Activated T-cell treated with anti-CD3 and anti-CD28 coated beads, Interleukin-2, amount 50 U/mL, for 4 hours (primary cell): ENCODE data around the gene CENPA. TPM values are rescaled to one million over a fixed set of nuclear protein-coding genes. Genes with fewer than 3 reads are reported as not detected.
A peak's percentile ranks its signal among the peaks of the same experiment; 100 is the strongest.
"Not testable (repeated sequence)": the region's sequence is repeated elsewhere in the genome, so short reads cannot be mapped to it uniquely, and the experiment has no call there.

ENCODE experiments used
- ATAC-seq, 2 donors: fragments of 200-7000 bp; cut with Tn5 transposase; one replicate each; pipeline ENCODE4 v1.10.0; 2021
- DNase-seq: peaks from one replicate; pipeline ENCODE4 v3.0.0-alpha.2; 2020
- H3K27me3 Mint-ChIP-seq: one replicate; pipeline ENCODE4 v1.8.0; 2021; ENCODE audit warnings: low read depth, mixed read lengths
- H3K36me3 Mint-ChIP-seq: one replicate; pipeline ENCODE4 v1.8.0; 2022; ENCODE audit warnings: mixed read lengths; ENCODE audit not compliant: insufficient read depth
- H3K4me1 Mint-ChIP-seq: one replicate; pipeline ENCODE4 v1.8.0; 2021; ENCODE audit warnings: low read depth, mixed read lengths
- H3K4me3 Mint-ChIP-seq: one replicate; pipeline ENCODE4 v1.8.0; 2021; ENCODE audit warnings: mild to moderate bottlenecking, moderate library complexity, mixed read lengths
- H3K9me3 Mint-ChIP-seq: one replicate; pipeline ENCODE4 v1.8.0; 2021; ENCODE audit warnings: mixed read lengths
- total RNA-seq, 3 donors: library from RNA; stranded (reverse); gene quantifications; one replicate each; pipeline ENCODE4 v1.2.1, GENCODE V29; 2021

Gene CENPA
- total RNA-seq: 1 to 10 TPM in 1 of 3 donors, under 1 TPM in 2; 0.82 to 1.8 (median 0.82) TPM

DNA sequence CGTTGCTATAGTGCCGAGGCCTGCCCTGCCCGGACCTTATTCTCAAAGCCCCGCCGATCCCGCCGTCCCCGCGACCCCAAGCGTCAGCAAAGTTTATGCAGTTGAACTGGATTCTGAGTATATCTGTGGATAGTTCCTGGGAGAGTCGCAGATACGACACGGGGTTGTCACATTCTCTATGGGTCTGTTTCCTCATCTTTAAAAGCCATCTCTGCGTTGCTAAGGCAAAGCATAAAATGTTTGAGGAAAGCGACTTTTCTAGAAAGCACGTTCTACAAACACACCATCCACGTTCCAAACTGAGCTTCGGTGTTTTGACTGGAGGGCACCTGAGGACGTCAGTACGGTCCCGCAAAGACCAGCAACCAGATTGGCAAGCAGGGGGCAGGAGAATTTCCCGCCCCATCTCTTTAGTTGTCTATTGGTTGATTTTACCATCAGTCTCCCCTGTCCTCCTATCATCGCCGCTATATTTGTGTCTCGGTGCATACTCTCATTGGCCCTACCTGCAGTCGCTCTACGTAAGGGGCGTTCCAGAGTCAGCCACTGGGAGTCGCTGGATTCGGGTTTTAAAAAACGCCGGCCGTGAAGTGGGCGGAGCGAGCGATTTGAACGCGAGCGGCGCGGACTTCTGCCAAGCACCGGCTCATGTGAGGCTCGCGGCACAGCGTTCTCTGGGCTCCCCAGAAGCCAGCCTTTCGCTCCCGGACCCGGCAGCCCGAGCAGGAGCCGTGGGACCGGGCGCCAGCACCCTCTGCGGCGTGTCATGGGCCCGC is at the start of gene CENPA:
Gene CENPA (plus strand): TSS at position 626 of the 776 bp plus-strand sequence. CDS start 141 bp downstream, at position 767.
- DNase-seq: peak; percentile 90
- peaks cover under 1% of the 10 kb centered on the region for H3K36me3 Mint-ChIP-seq
- H3K4me3 Mint-ChIP-seq: peak within 1 kb of the TSS; percentile 79
- H3K27me3 Mint-ChIP-seq: no peaks in the 10 kb centered on the region
- H3K4me1 Mint-ChIP-seq: peaks cover 13% of the 10 kb centered on the region
- peak; percentile 100 for ATAC-seq
- no peaks in the 10 kb centered on the region for H3K9me3 Mint-ChIP-seq

DNA sequence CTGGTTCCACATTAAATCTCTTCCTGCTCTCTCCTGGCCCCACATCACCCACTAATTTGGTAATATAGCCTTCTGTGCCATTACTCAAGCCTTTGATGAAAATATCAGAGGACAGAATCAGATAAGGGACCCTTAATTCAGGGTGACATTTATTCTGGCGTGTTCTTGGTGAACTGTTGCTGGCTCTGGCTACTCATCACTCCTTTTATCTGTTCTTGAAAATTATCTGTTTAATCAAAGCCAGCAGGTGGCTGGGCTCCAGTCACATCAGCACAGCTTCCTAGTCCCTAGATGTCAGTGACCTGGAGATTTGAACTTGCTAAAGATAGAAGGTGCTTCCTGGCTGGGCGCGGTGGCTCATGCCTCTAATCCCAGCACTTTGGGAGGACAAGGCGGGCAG is 48.6 kb upstream of the CENPA start:
- Mint-ChIP-seq H3K9me3 (no peaks in the 10 kb centered on the region), H3K4me1 (peaks cover 4% of the 10 kb centered on the region)
- no peak for ATAC-seq

DNA sequence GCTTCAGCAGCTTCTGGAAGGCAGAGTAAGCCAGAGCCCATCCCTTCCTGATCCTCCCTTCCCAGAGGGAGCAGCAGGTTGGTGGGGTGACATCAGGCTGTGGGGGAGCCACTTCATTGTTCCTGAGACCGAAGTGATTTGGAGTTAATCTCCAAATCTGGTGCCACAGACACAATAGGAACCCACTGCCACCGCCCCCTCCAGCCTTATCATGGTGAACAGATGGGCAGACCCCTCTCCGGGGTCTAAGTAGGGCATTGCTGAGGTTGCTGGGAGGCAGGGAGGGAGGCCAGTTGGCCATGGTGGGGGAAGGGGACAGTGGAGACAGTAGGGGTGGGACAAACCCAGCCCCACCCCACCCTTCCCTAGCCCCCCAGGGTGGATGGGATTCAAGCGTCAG is 47.4 kb upstream of the CENPA start:
- ATAC-seq: no peak
- Mint-ChIP-seq H3K4me1 (peaks cover 4% of the 10 kb centered on the region), H3K9me3 (no peaks in the 10 kb centered on the region), H3K4me3 (no peak overlapping the region), H3K27me3 (peaks cover 13% of the 10 kb centered on the region), H3K36me3 (no peaks in the 10 kb centered on the region)
- DNase-seq: no peak

More for the DNA sequence above, 48.6 kb upstream of the CENPA start:
- H3K27me3 Mint-ChIP-seq: peaks cover 13% of the 10 kb centered on the region
- H3K4me3 Mint-ChIP-seq: no peak overlapping the region
- H3K36me3 Mint-ChIP-seq: no peaks in the 10 kb centered on the region
- no peak for DNase-seq

DNA sequence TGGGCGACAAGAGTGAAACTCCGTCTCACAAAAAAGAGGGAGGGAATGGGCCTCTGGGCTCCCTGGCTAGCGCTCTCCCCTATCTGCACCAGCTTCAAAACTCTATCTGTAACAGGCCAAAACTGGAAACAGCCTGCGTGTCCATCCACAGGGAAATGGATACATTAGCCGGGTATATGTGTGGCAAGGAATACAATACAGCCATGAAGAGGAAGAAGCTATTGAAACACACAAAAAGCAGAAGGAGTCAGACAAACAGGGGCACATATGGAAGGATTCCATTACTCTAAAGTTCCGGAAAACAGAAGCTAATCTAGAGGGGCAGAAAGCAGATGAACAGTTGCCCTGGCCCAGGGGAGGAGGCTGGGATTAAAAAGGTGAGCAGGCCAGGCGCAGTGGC is 46.3 kb upstream of the CENPA start:
- Mint-ChIP-seq H3K36me3 (no peaks in the 10 kb centered on the region), H3K4me1 (peaks cover 4% of the 10 kb centered on the region), H3K4me3 (no peak overlapping the region), H3K27me3 (peaks cover 11% of the 10 kb centered on the region), H3K9me3 (no peaks in the 10 kb centered on the region)
- no peak for DNase-seq
- no peak for ATAC-seq

DNA sequence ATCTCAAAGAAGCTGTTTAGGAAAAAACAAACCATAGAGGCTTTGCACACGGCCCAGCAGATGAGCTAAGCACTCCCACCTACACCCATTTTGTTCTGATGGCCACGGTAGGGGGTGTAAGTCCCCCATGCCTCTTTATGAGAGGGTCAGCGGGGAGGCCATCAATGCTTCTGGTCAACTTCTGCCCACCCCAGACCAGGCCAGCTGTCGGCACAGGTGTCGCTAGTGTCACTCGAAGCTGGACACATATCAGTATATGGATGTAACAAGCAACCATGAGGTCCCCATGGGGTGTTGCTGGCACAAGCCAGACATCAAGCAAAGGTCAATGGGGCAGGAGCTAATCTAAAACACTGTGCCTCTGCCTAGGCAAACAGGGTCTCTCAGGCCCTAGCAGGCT is 45.5 kb upstream of the CENPA start:
- Mint-ChIP-seq H3K27me3 (peaks cover 7% of the 10 kb centered on the region), H3K4me1 (peaks cover 4% of the 10 kb centered on the region), H3K36me3 (no peaks in the 10 kb centered on the region), H3K9me3 (no peaks in the 10 kb centered on the region), H3K4me3 (no peak overlapping the region)
- no peak for ATAC-seq
- DNase-seq: no peak

DNA sequence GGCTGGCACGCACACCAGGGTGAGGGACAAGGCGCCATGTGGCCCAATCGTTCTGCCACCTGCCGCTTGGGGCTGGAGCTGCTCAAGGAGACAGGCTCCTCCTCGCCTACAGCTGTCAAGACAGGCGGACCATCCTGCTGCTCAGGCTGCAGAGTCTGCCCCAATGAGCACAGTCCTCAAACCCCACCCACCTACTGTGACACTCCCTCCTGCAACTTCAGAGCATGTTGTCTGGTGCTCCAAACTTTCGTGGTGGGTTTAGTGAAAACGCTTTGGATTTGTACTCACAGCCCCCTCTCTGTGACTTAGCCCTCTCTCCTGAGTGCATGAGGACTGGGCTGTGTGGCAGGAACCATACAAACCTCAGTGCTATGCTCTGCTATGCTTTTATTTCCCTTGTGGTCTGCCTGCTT is 45.0 kb upstream of the CENPA start:
- H3K36me3 Mint-ChIP-seq: no peaks in the 10 kb centered on the region
- H3K4me3 Mint-ChIP-seq: no peak overlapping the region
- H3K9me3 Mint-ChIP-seq: no peaks in the 10 kb centered on the region
- ATAC-seq (peak; percentile 86 to 90), DNase-seq (no peak)
- H3K4me1 Mint-ChIP-seq: peaks cover 4% of the 10 kb centered on the region
- peaks cover 6% of the 10 kb centered on the region for H3K27me3 Mint-ChIP-seq

DNA sequence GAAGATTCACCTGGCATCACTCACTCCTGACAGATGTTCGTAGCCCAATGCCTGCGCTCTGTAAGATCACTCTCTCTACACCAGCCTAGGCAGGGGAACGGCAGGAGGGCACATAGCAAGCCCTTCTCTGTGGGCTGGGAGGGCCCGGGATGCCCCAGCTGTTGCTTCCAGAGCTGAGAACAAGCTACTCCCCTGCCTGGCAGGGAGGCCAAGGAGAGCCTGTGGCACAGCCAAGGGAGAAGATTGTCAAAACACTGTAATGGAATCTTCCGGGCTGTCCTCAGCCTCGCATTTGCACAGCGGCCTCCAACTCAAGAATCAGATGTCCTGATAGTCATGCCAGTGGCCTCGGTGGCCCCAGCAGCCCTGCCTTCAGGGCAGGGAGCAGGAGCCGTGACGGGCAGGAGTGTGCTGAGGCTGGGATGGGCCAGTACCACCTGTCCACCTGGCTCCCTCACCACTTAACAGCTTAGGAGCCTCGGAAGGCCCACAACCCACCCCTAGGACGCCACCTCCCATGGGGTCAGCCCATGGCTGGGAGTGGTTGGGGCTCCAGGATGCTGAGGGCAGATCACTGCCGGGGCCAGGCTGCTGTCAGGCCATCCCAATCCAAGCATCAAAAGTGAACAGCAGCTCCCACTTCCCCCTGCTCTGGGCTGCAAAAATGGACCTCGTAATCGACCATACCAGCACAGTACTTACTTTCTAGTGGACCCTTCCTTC is 43.6 kb upstream of the CENPA start:
- Mint-ChIP-seq H3K36me3 (no peaks in the 10 kb centered on the region), H3K4me1 (peaks cover 4% of the 10 kb centered on the region), H3K4me3 (no peak overlapping the region), H3K9me3 (no peaks in the 10 kb centered on the region), H3K27me3 (peaks cover 5% of the 10 kb centered on the region)
- DNase-seq (no peak), ATAC-seq (no peak)

DNA sequence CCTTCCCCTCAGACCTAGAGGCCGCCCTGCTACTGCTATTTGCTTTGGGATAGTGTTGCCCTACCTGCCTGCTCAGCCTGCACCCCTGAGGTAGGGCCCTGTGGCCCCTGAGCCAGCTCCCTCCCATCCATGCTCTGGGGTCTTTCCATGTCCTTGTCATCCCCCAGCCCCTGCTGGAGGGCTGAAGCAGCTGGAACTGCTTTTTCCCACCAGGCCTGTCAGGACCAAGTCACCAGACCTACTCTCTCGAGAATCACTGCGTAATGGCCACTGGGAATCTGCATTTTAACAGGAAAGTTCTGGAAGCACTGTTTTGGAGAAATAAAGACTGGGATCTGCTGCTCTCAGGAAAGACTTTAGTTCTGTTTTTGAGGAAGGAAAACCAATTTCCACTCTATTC is 42.0 kb upstream of the CENPA start:
- H3K27me3 Mint-ChIP-seq: peaks cover 3% of the 10 kb centered on the region
- no peak for DNase-seq
- no peak for ATAC-seq
- peaks cover 4% of the 10 kb centered on the region for H3K4me1 Mint-ChIP-seq
- H3K4me3 Mint-ChIP-seq: no peak overlapping the region
- no peaks in the 10 kb centered on the region for H3K36me3 Mint-ChIP-seq
- no peaks in the 10 kb centered on the region for H3K9me3 Mint-ChIP-seq

DNA sequence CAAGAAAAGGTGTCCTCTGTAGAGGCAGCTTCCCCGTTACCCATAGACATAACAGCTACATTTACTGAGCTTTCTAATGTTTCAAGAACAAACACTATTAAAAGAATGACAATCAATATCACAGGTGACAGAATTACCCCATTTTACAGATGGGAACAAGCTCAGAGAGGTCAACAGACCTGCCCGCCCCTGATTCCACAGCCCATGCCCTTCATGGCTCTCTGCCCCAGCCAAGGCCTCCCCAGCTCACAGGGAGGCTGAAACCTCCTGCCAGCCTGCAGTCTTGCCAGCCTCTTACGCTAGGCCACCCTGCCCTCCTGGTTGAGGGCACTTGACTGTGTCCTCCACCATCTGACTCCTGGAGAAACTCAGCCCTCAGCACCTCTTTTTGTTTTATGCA is 40.9 kb upstream of the CENPA start:
- H3K9me3 Mint-ChIP-seq: no peaks in the 10 kb centered on the region

DNA sequence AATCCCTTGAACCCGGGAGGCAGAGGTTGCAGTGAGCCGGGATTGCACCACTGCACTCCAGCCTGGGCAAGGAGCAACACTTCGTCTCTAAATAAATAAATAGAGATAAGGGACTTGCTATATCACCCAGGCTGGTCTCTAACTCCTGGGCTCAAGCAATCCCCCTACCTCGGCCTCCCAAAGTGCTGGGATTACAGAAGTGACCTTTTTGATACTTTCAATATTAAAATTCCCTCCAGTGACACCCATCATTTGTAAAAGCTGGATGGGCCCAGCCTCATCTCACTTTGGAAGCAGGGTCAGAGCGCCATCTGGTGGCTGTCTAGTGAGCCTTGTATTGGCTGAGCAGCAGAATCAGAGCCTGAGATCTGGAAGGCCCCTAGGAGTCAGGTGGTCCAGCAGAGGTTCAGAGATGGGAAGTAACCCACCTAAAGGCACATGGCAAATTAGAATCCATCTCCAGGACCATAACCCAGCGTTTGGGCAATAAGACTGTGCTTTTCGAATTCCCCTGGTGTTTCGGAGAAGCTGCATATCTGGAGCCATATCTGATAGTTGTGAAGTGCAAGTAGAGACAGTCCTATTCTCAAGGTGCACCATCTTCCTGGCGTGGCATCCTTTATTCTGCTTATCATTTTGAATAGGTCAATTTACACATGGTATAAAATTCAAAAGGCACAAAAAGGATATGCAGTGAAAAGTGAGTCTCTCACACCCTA is 40.1 kb upstream of the CENPA start:
- Mint-ChIP-seq H3K27me3 (no peaks in the 10 kb centered on the region), H3K4me1 (peaks cover 2% of the 10 kb centered on the region), H3K9me3 (no peaks in the 10 kb centered on the region), H3K4me3 (no peak overlapping the region), H3K36me3 (no peaks in the 10 kb centered on the region)
- ATAC-seq (peak; percentile 77), DNase-seq (peak; percentile 73)

More for the DNA sequence above, 40.9 kb upstream of the CENPA start:
- DNase-seq: no peak
- H3K4me3 Mint-ChIP-seq: no peak overlapping the region
- ATAC-seq: no peak
- peaks cover 4% of the 10 kb centered on the region for H3K4me1 Mint-ChIP-seq
- H3K36me3 Mint-ChIP-seq: no peaks in the 10 kb centered on the region
- H3K27me3 Mint-ChIP-seq: no peaks in the 10 kb centered on the region

DNA sequence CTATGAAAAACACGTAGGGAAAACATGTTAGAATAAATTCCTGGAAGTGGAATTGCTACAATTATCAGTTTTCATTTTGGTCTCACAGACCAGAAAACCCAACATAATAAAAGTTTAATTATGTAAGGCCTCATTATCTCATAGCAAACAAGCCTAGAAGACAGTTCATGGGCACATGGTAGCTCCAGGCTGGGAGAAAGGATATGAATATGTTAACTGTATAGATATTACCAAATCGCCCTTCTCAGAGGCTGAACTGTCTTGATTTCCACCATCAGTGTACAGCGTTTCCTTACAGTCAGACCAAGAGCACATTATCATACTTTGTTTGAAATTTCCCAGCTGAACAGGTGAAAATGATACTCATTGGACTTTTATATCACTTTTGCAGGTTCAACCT is 38.9 kb upstream of the CENPA start:
- Mint-ChIP-seq H3K4me3 (no peak overlapping the region), H3K4me1 (no peaks in the 10 kb centered on the region), H3K27me3 (no peaks in the 10 kb centered on the region), H3K36me3 (no peaks in the 10 kb centered on the region), H3K9me3 (no peaks in the 10 kb centered on the region)
- no peak for DNase-seq
- no peak for ATAC-seq

DNA sequence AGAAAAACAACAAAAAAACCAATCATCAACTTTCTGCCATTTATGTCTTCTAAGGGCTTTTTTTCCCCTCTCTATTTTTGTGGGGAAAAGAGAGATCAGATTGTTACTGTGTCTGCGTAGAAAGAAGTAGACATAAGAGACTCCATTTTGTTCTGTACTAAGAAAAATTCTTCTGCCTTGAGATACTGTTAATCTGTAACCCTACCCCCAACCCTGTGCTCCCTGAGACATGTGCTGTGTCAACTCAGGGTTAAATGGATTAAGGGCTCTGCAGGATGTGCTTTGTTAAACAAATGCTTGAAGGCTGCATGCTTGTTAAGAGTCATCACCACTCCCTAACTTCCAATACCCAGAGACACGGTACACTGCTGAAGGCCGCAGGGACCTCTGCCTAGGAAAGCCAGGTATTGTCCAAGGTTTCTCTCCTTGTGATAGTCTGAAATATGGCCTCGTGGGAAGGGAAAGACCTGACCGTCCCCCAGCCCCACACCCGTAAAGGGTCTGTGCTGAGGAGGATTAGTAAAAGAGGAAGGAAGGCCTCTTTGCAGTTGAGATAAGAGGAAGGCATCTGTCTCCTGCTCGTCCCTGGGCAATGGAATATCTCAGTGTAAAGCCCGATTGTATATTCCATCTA is 36.0 kb upstream of the CENPA start:
- H3K4me1 Mint-ChIP-seq, ATAC-seq, H3K9me3 Mint-ChIP-seq, H3K36me3 Mint-ChIP-seq, H3K27me3 Mint-ChIP-seq, H3K4me3 Mint-ChIP-seq, DNase-seq: not testable (repeated sequence)

DNA sequence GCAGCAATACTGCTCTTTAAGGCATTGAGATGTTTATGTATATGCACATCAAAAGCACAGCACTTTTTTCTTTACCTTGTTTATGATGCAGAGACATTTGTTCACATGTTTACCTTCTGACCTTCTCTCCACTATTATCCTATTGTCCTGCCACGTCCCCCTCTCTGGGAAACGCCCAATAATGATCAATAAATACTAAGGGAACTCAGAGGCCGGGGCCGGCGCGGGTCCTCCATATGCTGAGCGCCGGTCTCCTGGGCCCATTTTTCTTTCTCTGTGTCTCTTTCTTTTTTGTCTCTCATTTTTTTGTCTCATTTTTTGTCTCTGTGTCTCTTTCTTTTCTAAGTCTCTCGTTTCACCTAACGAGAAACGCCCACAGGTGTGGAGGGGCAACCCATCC is 35.4 kb upstream of the CENPA start:
- ATAC-seq, H3K4me3 Mint-ChIP-seq, H3K9me3 Mint-ChIP-seq, H3K4me1 Mint-ChIP-seq, DNase-seq, H3K36me3 Mint-ChIP-seq, H3K27me3 Mint-ChIP-seq: not testable (repeated sequence)

DNA sequence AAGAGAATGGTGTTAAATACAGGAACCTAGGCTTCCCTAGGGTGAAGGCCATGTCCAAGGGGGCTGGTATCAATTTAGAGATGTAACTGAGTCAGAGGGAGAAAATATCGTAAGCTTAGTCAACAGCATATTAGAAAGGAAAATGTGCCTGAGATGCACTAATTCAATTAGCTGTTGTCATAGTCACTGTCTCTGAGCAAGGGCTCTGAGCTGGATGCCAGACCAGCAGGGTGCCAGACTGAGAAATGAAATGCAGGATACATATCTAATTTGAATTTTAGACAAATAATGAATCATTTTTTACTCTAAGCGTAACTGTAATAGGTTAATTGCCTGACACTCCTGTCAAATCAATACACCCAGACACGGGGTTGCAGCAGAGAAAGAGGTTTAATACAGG is 33.2 kb upstream of the CENPA start:
- H3K4me3 Mint-ChIP-seq: no peak overlapping the region
- ATAC-seq: no peak
- no peaks in the 10 kb centered on the region for H3K36me3 Mint-ChIP-seq
- H3K9me3 Mint-ChIP-seq: no peaks in the 10 kb centered on the region
- no peaks in the 10 kb centered on the region for H3K4me1 Mint-ChIP-seq
- no peak for DNase-seq
- no peaks in the 10 kb centered on the region for H3K27me3 Mint-ChIP-seq
